Heart right ventricle (tissue), 16 donors: ENCODE data around the gene TMEM151A. TPM values are rescaled to one million over a fixed set of nuclear protein-coding genes. Genes with fewer than 3 reads are reported as not detected.
A peak's percentile ranks its signal among the peaks of the same experiment; 100 is the strongest.

ENCODE experiments used
- ATAC-seq, 8 donors: fragments of 200-7000 bp; cut with Tn5 transposase; one replicate each; pipeline ENCODE4 v1.9.1; 2020; ENCODE audit warnings: mild to moderate bottlenecking in 8 of 8, moderate library complexity in 8 of 8, moderate number of reproducible peaks in 1 of 8
- DNase-seq, 2 donors: peaks; one replicate each; pipeline ENCODE4 v3.0.0-alpha.2; 2020
- H3K27ac ChIP-seq, 10 donors: fragments of 200-600 bp; sonication (generic) in 2 of 10; one replicate each; pipeline versions ENCODE4 v1.5.0 to v1.8.0; 2020 to 2022; ENCODE audit warnings: mild to moderate bottlenecking in 3 of 10
- H3K27me3 ChIP-seq, 7 donors: fragments of 200-600 bp; one replicate each; pipeline ENCODE4 v1.8.0; 2021 to 2022; ENCODE audit warnings: mild to moderate bottlenecking in 2 of 7
- H3K36me3 ChIP-seq, 9 donors: fragments of 200-600 bp; sonication (generic) in 1 of 9; one replicate each; pipeline versions ENCODE4 v1.5.0 to v1.8.0; 2020 to 2022; ENCODE audit warnings: mild to moderate bottlenecking in 2 of 9
- H3K4me1 ChIP-seq, 9 donors: fragments of 200-600 bp; sonication (generic) in 1 of 9; one replicate each; pipeline versions ENCODE4 v1.5.0 to v1.8.0; 2020 to 2022; ENCODE audit warnings: mild to moderate bottlenecking in 4 of 9
- H3K4me3 ChIP-seq, 10 donors: fragments of 200-600 bp; sonication (generic) in 2 of 10; one replicate each; pipeline versions ENCODE4 v1.5.0 to v1.8.0; 2020 to 2022; ENCODE audit warnings: mild to moderate bottlenecking in 7 of 10, moderate library complexity in 2 of 10
- H3K9me3 ChIP-seq, 11 donors: fragments of 200-600 bp in 10 of 11; sonication (generic) in 2 of 11; one replicate each; pipeline versions ENCODE4 v1.5.0 to v1.8.0; 2013 to 2022; ENCODE audit warnings: mild to moderate bottlenecking in 2 of 11, control low read depth in 1 of 11, moderate library complexity in 1 of 11
- CTCF ChIP-seq, 9 donors: fragments of 200-600 bp; sonication (generic) in 2 of 9; IDR thresholded peaks; one replicate each; pipeline versions ENCODE4 v1.5.0 to v1.8.0; 2021 to 2022; ENCODE audit warnings: antibody characterized with exemption in 9 of 9, mild to moderate bottlenecking in 5 of 9, moderate library complexity in 1 of 9
- WGBS, 2 donors: extraction: QIAGEN DNeasy Blood & Tissue Kit; methylation state at CpG; one replicate each; pipeline ENCODE4 v1.1.7; 2013; ENCODE audit warnings: inconsistent platforms in 1 of 2; 5-methylcytosine and 5-hydroxymethylcytosine counted together
- intact Hi-C, 10 donors: fragments of 100-400 bp; cut with DNase I; formaldehyde crosslinking; loops; one replicate each; pipeline versions ENCODE4 v1.11.1 to v1.14.2; 2022
- polyA plus RNA-seq, 2 donors: library from polyadenylated mRNA; stranded (reverse); fragments of 200-250 nt; gene quantifications; one replicate each; pipeline ENCODE4 v1.2.3, GENCODE V29; 2013
- total RNA-seq, 10 donors: library from RNA; stranded (reverse); fragmentation: NEBNext Ultra II Directional in 3 of 10; extraction: Animal tissue kit (Norgen Biotek cat#: 25700) in 3 of 10; gene quantifications; one replicate each; pipeline versions ENCODE4 v1.2.1 to v1.2.4, GENCODE V29; 2021 to 2023
- donor health status: Arrhythmogenic right ventricular cardiomyopathy.
- donor health status: ischemic (EF 13 %, LVEDD 7.1; RV severe dilation, severe dysfunction).
- donor health status: healthy with polysubstance abuse.
- donor health status: DM: no; HTN: yes; CAD: no.
- donor health status: DM: no; HTN: no; CAD: no.
- donor health status: ischemic (EF 25% LVEDD 6.9; RV normal size, moderate dysfunction).
- donor health status: ischemic (EF 25% LVEDD 5.7; RV mildly dilated, moderate dysfunction).
- donor health status: healthy.
- donor health status: DM: yes; HTN: yes; CAD: no.
- donor health status: Ischemic cardiomyopathy.
- donor health status: ischemic (EF 35%, LVEDD 5.7; RV mildly dilated, moderate dysfunction).
- donor health status: nonischemic (EF 11% LVEDD 7.7; RV severe dilation, severe dysfunction).
- donor health status: DM: yes; HTN: yes; CAD: no.
- donor health status: PGD.
- donor health status: ischemic (EF 29% LVEDD 5.4; RV normal size, mild dysfunction).
- donor health status: nonischemic (EF 23%, LVEDD 6.1; RV moderate dilation, normal function).

Gene TMEM151A
- total and polyA plus RNA-seq, 12 donors = 0.10 to 0.24 (median 0.19) TPM; not detected in 7

GRCh38 chr11:66287889-66288670 lies 3.6 kb upstream of the TMEM151A start:
- intact Hi-C loops = loop anchor here in 2 of 10 donors (10.0 kb wide), 1 partner anchor 63 kb away; no protein-coding TSS in a partner anchor
- Histone ChIP-seq H3K9me3 (no peaks in the 10 kb centered on the region), H3K36me3 (peaks cover 0 to 15% (median 0%) of the 10 kb centered on the region in 9 donors), H3K4me1 (peaks cover 5 to 56% (median 39%) of the 10 kb centered on the region in 9 donors), H3K27ac (peak overlapping the region; percentile 82 to 98 (median 94)), H3K27me3 (peaks cover 7 to 25% (median 14%) of the 10 kb centered on the region in 7 donors), H3K4me3 (peak overlapping the region; percentile 63 to 98 (median 82))
- ATAC-seq (peak in 1 of 8 donors; percentile 0), DNase-seq (no peak)
- 41 to 43% methylated on average over 20 of the region's 20 CpGs for WGBS, 2 donors
- no peak for TF ChIP-seq CTCF (IDR thresholded peaks at IDR 0.05)

- intact Hi-C loops = loop anchor here in 3 of 10 donors (1.0 to 10.0 kb wide), 2 partner anchors 23 to 64 kb away; no protein-coding TSS in a partner anchor
- peak; percentile 98 to 99 for DNase-seq
- peaks cover 0 to 15% (median 0%) of the 10 kb centered on the region in 9 donors for H3K36me3 ChIP-seq
- H3K27me3 ChIP-seq = peaks cover 13 to 34% (median 22%) of the 10 kb centered on the region in 7 donors
- peak within 1 kb of the TSS; percentile 82 to 98 (median 94) for H3K27ac ChIP-seq
- H3K9me3 ChIP-seq = no peaks in the 10 kb centered on the region
- WGBS, 2 donors = 0% methylated on average over 85 to 87 of the region's 87 CpGs
- TF ChIP-seq CTCF (IDR thresholded peaks at IDR 0.05) = peak in 3 of 9 donors; percentile 28 to 45 (median 31)
- H3K4me3 ChIP-seq = peak within 1 kb of the TSS; percentile 63 to 98 (median 82)
- peaks cover 5 to 55% (median 39%) of the 10 kb centered on the region in 9 donors for H3K4me1 ChIP-seq
- peak; percentile 92 to 98 (median 97) for ATAC-seq
These were observed 2.8 kb upstream of the TMEM151A start, which contains the start of gene YIF1A for GRCh38 chr11:66288671-66289547. YIF1A (minus strand) TSS chr11:66289143; CDS start chr11:66288985, 158 bp downstream.

- peak overlapping the region; percentile 26 to 98 (median 82) for H3K4me3 ChIP-seq
- TF ChIP-seq CTCF (IDR thresholded peaks at IDR 0.05) = no peak
- 9 to 10% methylated on average over 35 to 36 of the region's 36 CpGs for WGBS, 2 donors
- H3K4me1 ChIP-seq = peaks cover 5 to 54% (median 39%) of the 10 kb centered on the region in 9 donors
- intact Hi-C loops = loop anchor here in 3 of 10 donors (1.0 to 10.0 kb wide), 2 partner anchors 23 to 65 kb away; no protein-coding TSS in a partner anchor
- peaks cover 17 to 42% (median 30%) of the 10 kb centered on the region in 7 donors for H3K27me3 ChIP-seq
- peaks cover 0 to 7% (median 0%) of the 10 kb centered on the region in 9 donors for H3K36me3 ChIP-seq
- peak overlapping the region in 9 of 10 donors; percentile 82 to 98 (median 95) for H3K27ac ChIP-seq
- ATAC-seq (peak; percentile 32 to 76 (median 61)), DNase-seq (peak; percentile 71 to 78)
- no peaks in the 10 kb centered on the region for H3K9me3 ChIP-seq
These were observed 2.0 kb upstream of the TMEM151A start for GRCh38 chr11:66289548-66290329.
